HG02610 (cell line): ENCODE measurements around the gene GRIN3A.
A peak's percentile ranks its signal among the peaks of the same experiment; 100 is the strongest.
"Not testable (repeated sequence)": the region's sequence is repeated elsewhere in the genome, so short reads cannot be mapped to it uniquely, and the experiment has no call there.

Experiments
- ATAC-seq: cut with Tn5 transposase; IDR thresholded peaks from one replicate; pipeline ENCODE4 v1.9.1; 2021; ENCODE audit warnings: mild to moderate bottlenecking, moderate library complexity; ENCODE audit not compliant: unreplicated experiment

Gene GRIN3A

GRCh38 chr9:101738566-101739183 lies at the start of gene GRIN3A:
Gene GRIN3A (minus strand): TSS chr9:101738647. CDS start chr9:101737979, 668 bp downstream.
- no peak for ATAC-seq

DNA sequence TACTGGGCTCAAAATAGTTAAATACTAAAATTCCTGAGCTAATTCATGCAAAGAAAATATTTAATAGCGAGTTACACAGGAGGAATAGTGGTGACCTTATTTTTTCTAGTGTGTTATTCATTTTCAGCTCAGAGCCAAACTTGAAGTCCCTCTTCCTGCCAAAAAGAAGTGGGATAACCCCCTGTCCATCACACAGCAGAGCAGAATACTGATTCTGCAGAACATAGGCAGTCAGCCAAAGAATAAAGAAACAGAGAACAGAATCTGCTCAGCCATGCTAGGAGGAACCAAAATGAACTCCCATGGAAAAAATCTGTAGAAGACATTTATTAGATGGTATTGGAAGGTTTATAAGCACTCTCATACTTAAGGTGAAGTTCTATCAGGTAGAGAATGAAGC lies 49.4 kb upstream of the GRIN3A start:
- ATAC-seq: no peak

DNA sequence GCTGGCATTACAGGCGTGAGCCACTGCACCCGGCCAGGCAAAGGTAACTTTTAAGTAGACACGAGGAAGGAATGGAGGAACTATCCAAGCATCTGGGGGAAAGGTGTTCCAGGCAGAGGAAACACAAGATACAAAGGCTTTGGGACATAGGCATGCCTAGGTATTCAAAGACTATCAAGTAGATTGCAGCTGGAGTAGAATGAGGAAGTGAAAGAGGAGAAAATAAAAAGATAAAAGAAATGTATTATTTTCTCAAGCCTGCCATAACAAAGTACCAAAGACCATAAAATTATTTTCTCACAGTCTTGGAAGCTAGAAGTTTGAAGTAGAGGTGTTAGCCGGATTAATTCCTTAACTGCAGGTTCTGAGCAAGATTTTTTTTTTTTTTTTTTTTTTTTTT lies 39.9 kb upstream of the GRIN3A start:
- ATAC-seq: no peak

GRCh38 chr9:101764472-101764871 lies 26.0 kb upstream of the GRIN3A start:
- no peak for ATAC-seq

GRCh38 chr9:101758304-101758930 lies 20.0 kb upstream of the GRIN3A start:
- no peak for ATAC-seq

DNA sequence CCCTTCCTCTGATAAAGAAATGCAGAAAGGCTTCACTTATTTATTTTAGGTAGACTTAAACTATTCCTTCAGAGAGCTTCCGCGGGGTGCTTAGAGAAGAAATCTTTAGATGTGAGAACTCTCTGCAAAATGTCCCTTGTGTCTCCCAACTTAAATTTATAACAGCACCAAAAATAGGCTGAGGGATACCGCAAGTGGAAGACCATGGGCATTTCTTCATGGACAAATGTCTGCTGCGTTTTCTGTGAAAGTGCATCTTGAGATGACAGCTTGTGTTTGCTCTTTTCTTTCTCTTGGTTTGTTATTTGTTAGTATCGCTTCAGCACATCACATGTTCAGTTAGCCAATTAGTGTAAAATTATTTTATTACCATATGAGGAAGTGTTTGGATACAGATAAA lies 15.3 kb upstream of the GRIN3A start:
- ATAC-seq: no peak

GRCh38 chr9:101751895-101752294 lies 13.4 kb upstream of the GRIN3A start:
- no peak for ATAC-seq

GRCh38 chr9:101739311-101739710 lies 864 bp upstream of the GRIN3A start:
- ATAC-seq: no peak

- no peak for ATAC-seq
Measured at GRCh38 chr9:101737705-101738565, 512 bp downstream of the GRIN3A start.

GRCh38 chr9:101737165-101737704 lies 1.2 kb downstream of the GRIN3A start:
- no peak for ATAC-seq

GRCh38 chr9:101736717-101737116 lies 1.7 kb downstream of the GRIN3A start:
- no peak for ATAC-seq

GRCh38 chr9:101731429-101731828 lies 7.0 kb downstream of the GRIN3A start:
- no peak for ATAC-seq

DNA sequence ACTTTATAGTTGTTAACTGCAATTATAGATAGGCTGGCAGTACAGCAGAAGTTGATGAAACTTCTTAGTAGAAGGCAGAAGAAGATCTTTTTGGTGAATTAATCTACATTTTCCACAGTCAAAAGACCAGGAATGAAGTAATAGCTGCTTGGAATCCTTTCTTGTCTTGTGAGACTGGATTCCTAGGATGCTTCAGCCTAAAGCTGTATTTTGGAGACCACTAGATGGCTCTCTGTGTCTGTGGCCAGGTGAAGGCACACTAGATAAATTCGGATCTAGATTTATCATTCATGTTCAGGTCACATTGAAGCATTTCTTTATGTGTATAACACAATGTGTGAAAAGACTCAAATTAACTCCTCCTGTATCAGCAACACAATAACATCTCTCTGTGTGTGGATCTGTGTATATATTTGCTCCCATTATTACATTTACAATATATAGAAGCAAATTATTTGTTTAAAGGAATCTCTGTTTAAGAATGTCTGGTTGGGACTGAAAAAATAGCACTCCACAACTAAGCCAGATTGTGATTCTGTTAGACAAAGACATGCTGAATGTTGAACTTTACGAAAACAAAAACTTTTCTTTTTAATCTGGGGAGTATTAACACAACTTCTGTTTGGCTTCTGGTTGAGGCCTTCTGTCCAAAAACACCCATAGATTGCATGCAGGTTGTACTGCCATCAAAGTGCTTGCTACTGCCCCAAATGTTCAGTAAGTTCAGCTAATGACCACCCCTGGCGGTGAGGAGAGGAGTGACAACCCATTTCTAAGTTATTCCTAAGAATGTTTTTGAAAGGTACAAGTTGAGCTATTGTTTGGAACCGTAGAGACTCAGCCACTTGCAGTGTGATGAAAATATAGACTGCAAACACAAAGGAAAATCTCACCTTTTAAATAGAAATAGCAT lies 10.6 kb downstream of the GRIN3A start:
- peak; percentile 92 for ATAC-seq

- not testable (repeated sequence) for ATAC-seq
Measured at GRCh38 chr9:101724271-101724670, 14.2 kb downstream of the GRIN3A start.

GRCh38 chr9:101718192-101718591 lies 20.3 kb downstream of the GRIN3A start:
- ATAC-seq: no peak

- no peak for ATAC-seq
Measured at GRCh38 chr9:101716629-101717028, 21.8 kb downstream of the GRIN3A start.

DNA sequence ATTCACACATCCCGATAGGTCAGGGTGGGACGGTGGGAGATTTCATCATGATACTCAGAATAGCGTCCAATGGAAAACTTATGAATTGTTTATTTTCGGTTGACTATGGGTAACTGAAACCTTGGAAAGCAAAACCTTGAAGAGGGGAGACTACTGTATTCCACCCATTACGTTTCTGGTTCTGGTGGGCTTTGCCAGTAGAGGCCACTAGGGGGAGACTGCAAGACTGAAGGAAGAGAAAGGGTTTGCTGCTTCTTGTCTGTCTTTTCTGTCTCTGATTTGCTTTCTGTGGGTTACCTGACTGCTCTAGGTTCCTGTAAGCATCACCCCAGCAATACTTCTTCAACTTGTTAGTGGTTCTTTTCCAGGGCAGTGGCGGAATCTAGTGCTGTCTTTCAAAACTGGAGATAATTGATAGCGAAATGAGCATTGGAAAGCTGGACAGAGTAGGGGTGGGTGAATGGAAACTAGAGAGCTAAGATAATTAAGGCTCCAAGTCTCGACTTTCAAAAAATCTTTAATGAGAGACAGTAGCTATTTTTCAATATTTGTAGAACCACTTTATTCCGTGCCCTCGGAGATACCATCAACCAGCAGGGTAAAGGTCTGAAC lies 27.0 kb downstream of the GRIN3A start:
- peak; percentile 58 for ATAC-seq

GRCh38 chr9:101708855-101709254 lies 29.6 kb downstream of the GRIN3A start:
- ATAC-seq: no peak

- no peak for ATAC-seq
Measured at GRCh38 chr9:101707721-101708120, 30.7 kb downstream of the GRIN3A start.

GRCh38 chr9:101706997-101707396 lies 31.4 kb downstream of the GRIN3A start:
- no peak for ATAC-seq
